KMS-11 (cell line): ENCODE data around the gene ABCA6.
"Not testable (repeated sequence)": the region's sequence is repeated elsewhere in the genome, so short reads cannot be mapped to it uniquely, and the experiment has no call there.

Experiments used
- H2AFZ ChIP-seq: fragments of 200-600 bp; sonication (generic); 2 replicates; pipeline ENCODE4 v1.6.1; 2016; ENCODE audit warnings: antibody characterized with exemption, mixed run types, low read depth
- H3K27ac ChIP-seq: fragments of 200-600 bp; sonication (generic); 2 replicates; pipeline ENCODE4 v1.6.1; 2016; ENCODE audit warnings: mild to moderate bottlenecking, mixed run types
- H3K27me3 ChIP-seq: fragments of 200-600 bp; sonication (generic); 2 replicates; pipeline ENCODE4 v1.6.1; 2017; ENCODE audit warnings: mild to moderate bottlenecking, low read depth, mixed run types, moderate library complexity; ENCODE audit not compliant: insufficient read depth
- H3K36me3 ChIP-seq: fragments of 200-600 bp; sonication (generic); 2 replicates; pipeline ENCODE4 v1.6.1; 2017; ENCODE audit warnings: mild to moderate bottlenecking, mixed run types; ENCODE audit not compliant: insufficient read depth
- H3K4me1 ChIP-seq: fragments of 200-600 bp; sonication (generic); 2 replicates; pipeline ENCODE4 v1.6.1; 2016; ENCODE audit warnings: mild to moderate bottlenecking, low read depth, mixed run types; ENCODE audit not compliant: poor library complexity, severe bottlenecking
- H3K4me2 ChIP-seq: fragments of 200-600 bp; sonication (generic); 2 replicates; pipeline ENCODE4 v1.7.0; 2016; ENCODE audit warnings: mild to moderate bottlenecking, mixed run types
- H3K4me3 ChIP-seq: fragments of 200-600 bp; sonication (generic); IDR thresholded peaks from 2 replicates; pipeline ENCODE4 v1.6.1; 2017; ENCODE audit warnings: low read depth, low read length, mixed read lengths; ENCODE audit not compliant: insufficient read depth
- H3K79me2 ChIP-seq: fragments of 200-600 bp; sonication (generic); 2 replicates; pipeline ENCODE4 v1.6.1; 2016; ENCODE audit warnings: low read depth, mixed run types; ENCODE audit not compliant: insufficient read depth
- H3K9ac ChIP-seq: fragments of 200-600 bp; sonication (generic); 2 replicates; pipeline ENCODE4 v1.6.1; 2016; ENCODE audit warnings: mild to moderate bottlenecking, mixed run types
- H4K20me1 ChIP-seq: fragments of 200-600 bp; sonication (generic); 2 replicates; pipeline ENCODE4 v1.6.1; 2016; ENCODE audit warnings: mild to moderate bottlenecking, mixed run types; ENCODE audit not compliant: insufficient read depth
- TF ChIP-seq, protein P1 (sequence below): fragments of 200-600 bp; sonication (generic); conservative IDR thresholded peaks from 2 replicates; pipeline ENCODE4 v1.6.1; 2017; ENCODE audit warnings: low read depth, mild to moderate bottlenecking, antibody characterized with exemption, low read length, moderate library complexity, mixed read lengths

Gene ABCA6

GRCh38 chr17:69173118-69173517 lies 31.4 kb upstream of the ABCA6 start:
- no peaks in the 10 kb centered on the region for H3K36me3 ChIP-seq
- H3K4me2 ChIP-seq, result no peak overlapping the region
- no peak overlapping the region for H3K9ac ChIP-seq
- no peaks in the 10 kb centered on the region for H3K4me1 ChIP-seq
- H3K27me3 ChIP-seq, result no peaks in the 10 kb centered on the region
- H3K4me3 ChIP-seq, result no peak overlapping the region
- TF ChIP-seq, protein P1, sequence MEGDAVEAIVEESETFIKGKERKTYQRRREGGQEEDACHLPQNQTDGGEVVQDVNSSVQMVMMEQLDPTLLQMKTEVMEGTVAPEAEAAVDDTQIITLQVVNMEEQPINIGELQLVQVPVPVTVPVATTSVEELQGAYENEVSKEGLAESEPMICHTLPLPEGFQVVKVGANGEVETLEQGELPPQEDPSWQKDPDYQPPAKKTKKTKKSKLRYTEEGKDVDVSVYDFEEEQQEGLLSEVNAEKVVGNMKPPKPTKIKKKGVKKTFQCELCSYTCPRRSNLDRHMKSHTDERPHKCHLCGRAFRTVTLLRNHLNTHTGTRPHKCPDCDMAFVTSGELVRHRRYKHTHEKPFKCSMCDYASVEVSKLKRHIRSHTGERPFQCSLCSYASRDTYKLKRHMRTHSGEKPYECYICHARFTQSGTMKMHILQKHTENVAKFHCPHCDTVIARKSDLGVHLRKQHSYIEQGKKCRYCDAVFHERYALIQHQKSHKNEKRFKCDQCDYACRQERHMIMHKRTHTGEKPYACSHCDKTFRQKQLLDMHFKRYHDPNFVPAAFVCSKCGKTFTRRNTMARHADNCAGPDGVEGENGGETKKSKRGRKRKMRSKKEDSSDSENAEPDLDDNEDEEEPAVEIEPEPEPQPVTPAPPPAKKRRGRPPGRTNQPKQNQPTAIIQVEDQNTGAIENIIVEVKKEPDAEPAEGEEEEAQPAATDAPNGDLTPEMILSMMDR, result no peak
- H2AFZ ChIP-seq, result no peak overlapping the region
- H4K20me1 ChIP-seq, result no peaks in the 10 kb centered on the region
- no peak overlapping the region for H3K27ac ChIP-seq
- H3K79me2 ChIP-seq, result no peaks in the 10 kb centered on the region

DNA sequence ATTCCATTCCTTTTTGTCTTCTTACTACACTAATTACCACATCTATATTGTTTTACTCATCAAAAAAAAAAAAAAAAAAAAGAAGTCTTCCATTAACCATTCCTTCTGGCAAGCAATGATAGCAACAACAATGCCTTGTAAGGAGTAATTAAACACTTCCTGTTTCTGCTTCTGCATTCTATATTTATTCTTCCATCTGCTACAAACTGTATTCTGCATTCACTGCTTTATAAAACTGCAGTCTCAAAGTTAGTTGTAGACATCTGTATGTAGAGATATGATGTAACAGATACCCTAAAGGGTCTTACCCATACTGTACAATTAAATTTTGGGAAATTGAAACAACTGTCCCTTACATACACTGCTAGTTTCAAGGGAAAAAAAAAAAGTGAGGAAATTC lies 28.7 kb upstream of the ABCA6 start:
- H3K4me1 ChIP-seq, result no peaks in the 10 kb centered on the region
- H4K20me1 ChIP-seq, result no peaks in the 10 kb centered on the region
- no peaks in the 10 kb centered on the region for H3K36me3 ChIP-seq
- no peak overlapping the region for H3K27ac ChIP-seq
- H3K79me2 ChIP-seq, result no peaks in the 10 kb centered on the region
- no peaks in the 10 kb centered on the region for H3K27me3 ChIP-seq
- no peak overlapping the region for H3K4me3 ChIP-seq
- H2AFZ ChIP-seq, result no peak overlapping the region
- TF ChIP-seq, protein P1, result no peak
- H3K4me2 ChIP-seq, result no peak overlapping the region
- H3K9ac ChIP-seq, result no peak overlapping the region

DNA sequence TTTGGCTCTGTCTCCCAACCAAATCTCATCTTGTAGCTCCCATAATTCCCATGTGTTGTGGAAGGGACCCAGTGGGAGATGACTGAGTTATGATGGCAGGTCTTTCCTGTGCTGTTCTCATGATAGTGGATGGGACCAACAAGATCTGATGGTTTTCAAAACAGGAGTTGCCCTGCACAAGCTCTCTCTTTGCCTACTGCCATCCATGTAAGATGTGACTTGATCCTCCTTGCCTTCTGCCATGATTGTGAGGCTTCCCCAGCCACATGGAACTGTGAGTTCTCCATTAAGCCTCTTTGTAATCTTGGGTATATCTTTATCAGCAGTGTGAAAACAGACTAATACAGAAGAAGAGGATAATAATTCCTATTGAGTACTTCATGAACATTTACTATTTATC lies 26.9 kb upstream of the ABCA6 start:
- H3K27ac ChIP-seq, H3K4me3 ChIP-seq, H3K27me3 ChIP-seq: not testable (repeated sequence)

GRCh38 chr17:69166957-69167356 lies 25.3 kb upstream of the ABCA6 start:
- TF ChIP-seq, protein P1, result no peak
- Histone ChIP-seq H3K4me2 (no peak overlapping the region), H3K9ac (no peak overlapping the region), H3K27ac (no peak overlapping the region), H3K4me3 (no peak overlapping the region), H4K20me1 (no peaks in the 10 kb centered on the region), H3K36me3 (no peaks in the 10 kb centered on the region), H3K4me1 (no peaks in the 10 kb centered on the region), H2AFZ (no peak overlapping the region), H3K79me2 (no peaks in the 10 kb centered on the region), H3K27me3 (no peaks in the 10 kb centered on the region)

More for the DNA sequence above, 26.9 kb upstream of the ABCA6 start:
- H3K4me1 ChIP-seq, H3K36me3 ChIP-seq, H3K4me2 ChIP-seq, H3K9ac ChIP-seq, H2AFZ ChIP-seq, H3K79me2 ChIP-seq, H4K20me1 ChIP-seq: not testable (repeated sequence)

DNA sequence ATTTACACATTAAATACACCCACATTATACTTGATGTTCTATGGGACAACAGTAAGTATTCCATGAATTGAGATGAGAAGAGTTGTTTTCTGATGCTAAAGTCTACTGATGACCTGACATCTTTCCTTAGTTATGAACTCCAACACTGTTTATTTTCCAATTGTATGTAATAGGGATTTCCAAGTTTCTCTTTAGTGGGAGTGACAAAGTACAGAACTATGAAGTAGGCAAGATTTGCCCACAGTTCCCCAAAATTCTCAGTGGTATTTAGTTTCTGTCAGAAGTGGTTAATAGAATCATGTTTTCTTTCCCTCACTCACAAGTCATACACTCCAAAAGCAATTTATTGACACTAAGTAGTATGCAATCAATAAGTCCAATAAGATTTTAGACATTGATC lies 22.5 kb upstream of the ABCA6 start:
- no peak overlapping the region for H3K27ac ChIP-seq
- H3K36me3 ChIP-seq, result no peaks in the 10 kb centered on the region
- H3K4me1 ChIP-seq, result no peaks in the 10 kb centered on the region
- no peak overlapping the region for H2AFZ ChIP-seq
- no peak overlapping the region for H3K4me3 ChIP-seq
- H3K79me2 ChIP-seq, result no peaks in the 10 kb centered on the region
- TF ChIP-seq, protein P1, result no peak
- no peak overlapping the region for H3K9ac ChIP-seq
- H3K27me3 ChIP-seq, result no peaks in the 10 kb centered on the region
- no peaks in the 10 kb centered on the region for H4K20me1 ChIP-seq
- no peak overlapping the region for H3K4me2 ChIP-seq
